GM18909 (cell line): ENCODE measurements around the gene ZBED1.
"Not testable (repeated sequence)": the region's sequence is repeated elsewhere in the genome, so short reads cannot be mapped to it uniquely, and the experiment has no call there.

ENCODE experiments used
- ATAC-seq: cut with Tn5 transposase; IDR thresholded peaks from one replicate; pipeline ENCODE4 v1.9.1; 2021; ENCODE audit warnings: mild to moderate bottlenecking; ENCODE audit not compliant: unreplicated experiment, poor library complexity

Gene ZBED1

GRCh38 chrX:2460821-2461710 is 39.7 kb downstream of the ZBED1 start:
- not testable (repeated sequence) for ATAC-seq

- not testable (repeated sequence) for ATAC-seq
These were observed 40.7 kb downstream of the ZBED1 start for GRCh38 chrX:2460048-2460447.

DNA sequence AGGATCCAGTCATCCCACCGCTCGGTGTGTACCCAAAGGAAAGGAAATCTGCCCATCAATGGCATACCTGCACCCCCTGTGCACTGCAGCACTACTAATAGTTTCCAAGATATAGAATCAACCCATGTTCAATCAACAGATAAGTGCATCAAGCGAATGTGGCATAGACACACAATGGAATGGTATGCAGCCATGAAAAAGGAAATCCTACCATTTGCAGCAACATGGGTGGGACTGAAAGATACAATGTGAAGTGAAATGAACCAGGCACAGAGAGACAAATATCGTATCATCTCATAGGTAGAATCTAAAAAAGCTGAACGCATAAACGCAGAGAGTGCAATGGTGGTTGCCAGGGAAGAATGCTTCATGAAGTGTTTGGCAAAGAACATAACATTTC is 42.5 kb downstream of the ZBED1 start:
- ATAC-seq = no peak

DNA sequence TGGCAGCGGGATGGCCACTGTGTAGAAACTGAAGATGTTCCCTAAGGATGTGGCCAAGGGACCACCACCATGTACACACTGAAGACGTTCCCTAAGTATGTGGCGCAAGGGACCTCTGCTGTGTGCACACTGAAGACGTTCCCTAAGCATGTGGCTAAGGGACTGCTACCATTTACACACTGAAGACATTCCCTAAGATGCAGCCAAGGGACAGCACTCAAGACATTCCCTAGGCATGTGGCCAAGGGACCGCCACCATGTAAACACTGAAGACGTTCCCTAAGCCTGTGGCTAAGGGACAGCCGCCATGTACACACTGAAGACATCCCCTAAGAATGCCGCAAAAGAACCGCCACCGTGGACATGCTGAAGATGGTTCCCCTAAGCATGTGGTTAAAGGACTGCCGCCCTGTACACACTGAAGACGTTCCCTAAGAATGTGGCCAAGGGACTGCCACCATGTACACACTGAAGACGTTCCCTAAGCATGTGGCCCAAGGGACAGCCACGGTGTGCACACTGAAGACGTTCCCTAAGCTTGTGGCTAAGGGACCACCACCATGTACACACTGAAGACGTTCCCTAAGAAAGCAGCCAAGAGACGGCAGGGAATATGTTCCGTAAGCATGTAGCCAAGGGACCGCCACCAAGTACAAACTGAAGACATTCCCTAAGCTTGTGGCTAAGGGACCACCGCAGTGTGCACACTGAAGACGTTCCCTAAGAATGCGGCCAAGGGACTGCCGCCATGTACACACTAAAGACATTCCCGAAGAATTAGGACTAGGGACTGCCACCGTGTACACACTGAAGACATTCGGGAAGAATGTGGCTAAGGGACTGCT is 43.3 kb downstream of the ZBED1 start:
- no peak for ATAC-seq

GRCh38 chrX:2456091-2456490 is 44.7 kb downstream of the ZBED1 start:
- ATAC-seq = not testable (repeated sequence)

DNA sequence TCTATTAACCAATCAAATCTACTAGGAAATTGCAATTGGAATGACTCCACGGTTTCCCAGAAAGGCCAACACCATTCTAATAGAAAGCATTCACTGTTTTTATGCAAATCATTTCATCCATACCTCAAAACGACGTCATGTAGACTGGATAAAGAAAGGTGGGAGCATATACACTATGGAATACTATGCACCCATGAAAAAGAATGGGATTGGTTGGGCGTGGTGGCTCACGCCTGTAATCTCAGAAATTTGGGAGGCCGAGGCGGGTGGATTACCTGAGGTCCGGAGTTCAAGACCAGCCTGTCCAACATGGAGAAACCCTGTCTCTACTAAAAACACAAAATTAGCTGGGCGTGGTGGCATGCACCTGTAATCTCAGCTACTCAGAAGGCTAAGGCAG is 46.2 kb downstream of the ZBED1 start:
- ATAC-seq = not testable (repeated sequence)

DNA sequence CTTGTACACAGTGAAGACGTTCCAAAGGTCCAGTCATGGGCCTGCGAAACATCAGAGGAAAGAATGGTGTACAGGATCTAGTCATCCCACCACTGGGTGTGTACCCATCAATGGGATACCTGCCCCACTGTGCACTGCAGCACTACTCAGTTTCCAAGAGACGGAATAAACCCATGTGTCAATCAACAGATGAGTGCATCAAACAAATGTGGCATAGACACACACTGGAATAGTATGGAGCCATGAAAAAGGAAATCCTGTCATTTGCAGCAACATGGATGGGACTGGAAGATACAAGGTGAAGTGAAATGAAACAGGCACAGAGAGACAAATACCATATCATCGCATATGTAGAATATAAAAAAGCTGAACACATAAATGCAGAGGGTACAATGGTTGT is 48.0 kb downstream of the ZBED1 start:
- no peak for ATAC-seq

GRCh38 chrX:2452317-2452784 is 48.4 kb downstream of the ZBED1 start:
- ATAC-seq = no peak

DNA sequence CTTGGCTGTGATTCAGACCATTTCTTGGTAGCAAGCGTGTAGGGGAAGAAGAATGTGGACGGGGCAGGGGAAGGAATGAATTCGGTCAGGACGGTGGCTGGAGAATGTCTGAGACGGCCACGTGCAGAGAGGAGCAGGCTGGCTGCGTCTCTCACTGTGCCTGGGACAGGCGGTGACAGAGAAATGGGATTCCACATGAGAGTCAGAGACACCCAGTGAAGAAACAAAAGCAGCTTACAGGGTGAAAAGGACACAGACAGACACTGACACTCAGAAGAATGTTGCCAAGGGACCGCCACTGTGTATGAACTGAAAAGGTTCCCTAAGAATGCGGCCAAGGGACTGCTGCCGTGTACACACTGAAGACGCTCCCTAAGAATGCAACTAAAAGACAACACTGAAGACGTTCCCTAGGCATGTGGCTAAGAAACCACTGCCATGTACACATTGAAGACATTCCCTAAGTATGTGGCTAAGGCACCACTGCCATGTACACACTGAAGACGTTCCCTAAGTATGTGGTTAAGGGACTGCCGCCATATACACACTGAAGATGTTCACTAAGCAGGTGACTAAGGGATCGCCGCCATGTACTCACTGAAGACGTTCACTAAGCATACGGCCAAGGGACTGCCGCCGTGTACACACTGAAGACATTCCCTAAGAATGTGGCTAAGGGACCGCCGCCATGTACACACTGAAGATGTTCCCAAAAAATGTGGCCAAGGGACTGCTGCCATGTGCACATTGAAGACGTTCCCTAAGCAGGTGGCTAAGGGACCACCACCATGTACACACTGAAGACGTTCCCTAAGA is 49.1 kb downstream of the ZBED1 start:
- ATAC-seq = no peak

DNA sequence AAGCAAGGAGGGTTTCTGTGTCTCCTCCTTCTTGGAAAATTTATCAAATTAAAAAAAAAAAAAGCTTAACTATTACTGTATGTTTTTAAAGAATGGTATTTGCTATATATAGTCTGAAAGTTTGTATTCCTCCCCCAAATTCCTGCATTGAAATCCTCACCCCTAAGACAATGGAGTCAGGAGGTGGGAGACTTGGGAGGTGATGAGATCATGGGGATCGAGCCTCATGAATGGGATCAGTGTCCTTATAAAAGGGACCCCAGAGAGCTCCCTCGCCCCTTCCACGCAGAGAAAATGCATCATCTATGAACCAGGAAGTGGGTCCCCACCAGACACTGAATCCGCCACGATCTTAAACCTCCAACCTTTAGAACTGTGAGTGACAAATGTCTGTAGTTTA is 50.1 kb downstream of the ZBED1 start:
- ATAC-seq = no peak

DNA sequence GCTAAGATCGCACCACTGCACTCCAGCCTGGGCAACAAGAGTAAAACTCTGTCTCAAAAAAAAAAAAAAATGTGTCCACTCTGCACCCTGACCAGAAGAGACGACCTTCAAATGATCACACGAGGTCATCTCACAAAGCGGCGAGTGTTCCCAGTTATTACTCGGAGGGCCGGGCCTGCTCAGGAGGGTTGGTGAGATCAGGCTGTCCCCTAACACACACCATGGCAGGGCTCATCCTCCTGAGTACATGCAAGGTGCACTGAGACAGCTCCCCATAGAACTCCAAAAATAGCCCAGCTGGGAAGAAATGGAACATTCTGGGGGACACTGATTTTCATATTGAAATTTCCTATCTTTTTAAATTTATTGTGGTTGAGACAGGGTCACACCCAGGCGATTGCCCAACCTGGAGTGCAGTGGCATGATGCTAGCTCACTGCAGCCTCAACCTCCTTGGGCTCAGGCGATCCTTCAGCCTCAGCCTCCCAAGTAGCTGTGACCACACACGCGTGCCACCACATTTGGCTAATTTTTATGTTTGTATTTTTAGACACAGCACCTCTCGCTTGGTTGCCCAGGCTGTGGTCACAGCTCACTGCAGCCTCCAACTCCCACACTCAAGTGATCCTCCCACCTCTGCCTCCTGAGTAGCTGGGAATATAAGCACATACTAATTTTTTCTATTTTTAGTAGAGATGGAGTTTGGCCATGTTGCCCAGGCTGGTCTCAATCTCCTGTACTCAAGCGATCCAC is 51.5 kb downstream of the ZBED1 start:
- ATAC-seq = no peak

DNA sequence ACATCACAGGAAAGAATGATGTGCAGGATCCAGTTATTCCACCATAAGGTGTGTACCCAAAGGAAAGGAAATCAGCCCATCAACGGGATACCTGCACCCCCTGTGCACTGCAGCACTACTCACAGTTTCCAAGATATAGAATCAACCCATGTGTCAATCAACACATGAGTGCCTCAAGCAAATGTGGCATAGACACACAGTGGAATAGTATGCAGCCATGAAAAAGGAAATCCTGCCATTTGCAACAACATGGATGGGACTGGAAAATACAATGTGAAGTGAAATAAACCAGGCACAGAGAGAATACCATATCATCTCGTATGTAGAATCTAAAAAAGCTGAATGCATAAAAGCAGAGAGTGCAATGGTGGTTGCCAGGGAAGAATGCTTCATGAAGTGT is 53.3 kb downstream of the ZBED1 start:
- ATAC-seq = no peak

- no peak for ATAC-seq
These were observed 54.0 kb downstream of the ZBED1 start for GRCh38 chrX:2446815-2447214.

DNA sequence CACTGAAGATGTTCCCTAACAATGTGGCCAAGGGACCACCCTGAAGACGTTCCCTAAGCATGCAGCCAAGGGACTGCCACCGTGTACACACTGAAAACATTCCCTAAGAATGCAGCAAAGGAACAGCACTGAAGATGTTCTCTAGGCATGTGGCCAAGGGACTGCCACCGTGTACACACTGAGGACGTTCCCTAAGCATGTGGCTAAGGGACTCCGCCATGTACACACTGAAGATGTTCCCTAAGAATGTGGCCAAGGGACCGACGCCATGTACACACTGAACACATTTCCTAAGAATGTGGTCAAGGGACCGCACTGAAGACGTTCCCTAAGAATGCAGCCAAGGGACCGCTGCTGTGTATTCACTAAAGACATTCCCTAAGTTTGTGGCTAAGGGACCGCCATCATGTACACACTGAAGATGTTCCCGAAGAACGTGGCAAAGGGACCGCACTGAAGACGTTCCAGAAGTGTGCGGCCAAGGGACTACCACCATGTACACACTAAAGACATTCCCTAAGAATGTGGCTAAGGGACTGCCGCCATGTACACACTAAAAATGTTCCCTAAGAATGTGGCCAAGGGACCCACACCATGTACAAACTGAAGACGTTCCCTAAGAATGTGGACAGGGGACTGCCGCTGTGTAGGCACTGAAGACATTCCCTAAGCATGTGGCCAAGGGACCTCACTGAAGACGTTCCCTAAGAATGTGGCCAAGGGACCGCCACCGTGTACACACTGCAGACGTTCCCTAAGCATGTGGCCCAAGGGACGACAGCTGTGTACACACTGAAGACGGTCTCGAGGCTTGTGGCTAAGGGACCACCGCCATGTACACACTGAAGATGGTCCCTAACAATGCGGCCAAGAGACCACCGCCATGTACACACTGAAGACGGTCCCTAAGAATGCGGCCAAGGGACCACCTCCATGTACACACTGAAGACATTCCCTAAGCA is 54.8 kb downstream of the ZBED1 start:
- ATAC-seq = no peak

DNA sequence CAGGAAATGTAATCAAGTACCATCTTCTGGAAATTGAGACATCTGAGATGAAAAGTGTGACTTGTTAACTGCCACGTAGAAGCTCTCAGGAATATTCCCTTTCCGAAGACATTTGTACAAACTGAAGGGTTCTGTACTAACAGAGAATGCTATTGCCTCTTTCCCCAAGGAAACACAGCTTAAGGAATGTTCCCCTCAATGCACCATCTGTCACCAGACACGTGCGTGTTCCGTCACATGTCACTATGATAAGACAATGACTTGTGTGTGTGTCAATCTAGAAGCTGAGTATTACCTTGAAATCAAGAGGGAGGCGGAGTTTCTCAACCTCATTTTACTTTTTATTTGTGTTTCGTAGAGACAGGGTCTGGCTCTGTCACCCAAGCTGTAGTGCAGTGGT is 58.1 kb downstream of the ZBED1 start:
- ATAC-seq = no peak

DNA sequence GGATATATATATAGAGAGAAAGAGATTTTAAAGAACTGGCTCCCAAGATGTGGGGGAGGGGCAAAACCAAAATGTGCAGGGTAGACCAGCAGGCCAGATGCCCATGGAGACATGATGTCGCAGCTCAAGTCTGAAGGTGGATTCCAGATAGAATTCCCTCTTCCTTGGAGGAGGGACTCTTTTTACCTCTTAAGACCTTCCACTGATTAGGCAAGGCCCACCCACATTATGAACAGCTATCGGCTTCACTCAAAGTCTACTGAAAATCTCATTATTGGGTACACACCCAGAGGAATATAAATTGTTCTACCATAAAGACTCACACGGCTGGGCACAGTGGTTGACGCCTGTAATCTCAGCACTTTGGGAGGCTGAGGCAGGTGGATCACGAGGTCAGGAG is 59.3 kb downstream of the ZBED1 start:
- no peak for ATAC-seq

GRCh38 chrX:2439613-2440012 is 61.2 kb downstream of the ZBED1 start:
- ATAC-seq = no peak
